Superior temporal gyrus (tissue), 1 donor: ENCODE data around the gene MPLKIP.
"Not testable (repeated sequence)": the region's sequence is repeated elsewhere in the genome, so short reads cannot be mapped to it uniquely, and the experiment has no call there.

Source experiments
- DNase-seq: peaks from one replicate; pipeline ENCODE4 v3.0.0-alpha.2; 2016; ENCODE audit errors: extremely low spot score

The MPLKIP gene

DNA sequence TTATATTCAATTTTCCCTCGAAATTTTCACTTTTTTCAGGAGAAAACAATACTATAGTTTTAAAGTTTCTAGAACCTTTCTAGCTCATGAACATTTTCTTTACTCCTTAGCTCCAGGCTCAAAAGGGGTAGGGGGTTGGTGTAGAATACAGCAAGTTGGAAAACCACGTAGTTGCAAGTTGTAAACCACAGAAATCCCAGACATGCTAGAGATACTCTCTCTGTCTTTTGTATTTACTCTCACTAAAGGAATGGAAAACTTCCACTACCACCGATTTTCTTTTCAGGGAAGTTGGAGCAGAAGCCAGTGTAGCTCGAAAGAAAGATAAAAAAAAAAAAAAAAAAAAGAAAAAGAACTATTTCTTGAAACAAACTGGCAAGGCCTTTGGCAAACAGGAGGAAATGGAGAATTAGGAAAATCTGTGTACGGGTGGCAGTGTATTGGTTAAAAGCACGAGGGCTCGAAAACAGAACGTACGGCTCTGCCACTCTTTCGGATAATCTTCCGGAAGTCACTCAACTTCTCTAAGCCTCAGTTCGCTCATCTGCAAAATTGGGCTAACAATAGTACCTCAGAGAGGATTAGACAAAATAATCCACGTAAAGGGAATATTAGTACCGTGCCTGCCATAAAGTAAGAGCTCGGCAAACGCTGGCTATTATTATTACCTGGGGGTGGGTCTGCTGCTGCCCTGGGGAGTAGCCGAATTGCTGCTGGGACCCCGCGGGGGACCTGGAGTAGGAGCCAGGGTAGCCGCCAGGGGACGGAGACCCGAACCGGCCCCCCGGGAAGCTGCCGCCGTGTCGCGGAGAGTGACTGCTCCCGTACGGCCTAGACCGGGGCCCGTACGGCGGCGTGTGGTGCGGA lies 628 bp downstream of the MPLKIP start:
- DNase-seq, result no peak

DNA sequence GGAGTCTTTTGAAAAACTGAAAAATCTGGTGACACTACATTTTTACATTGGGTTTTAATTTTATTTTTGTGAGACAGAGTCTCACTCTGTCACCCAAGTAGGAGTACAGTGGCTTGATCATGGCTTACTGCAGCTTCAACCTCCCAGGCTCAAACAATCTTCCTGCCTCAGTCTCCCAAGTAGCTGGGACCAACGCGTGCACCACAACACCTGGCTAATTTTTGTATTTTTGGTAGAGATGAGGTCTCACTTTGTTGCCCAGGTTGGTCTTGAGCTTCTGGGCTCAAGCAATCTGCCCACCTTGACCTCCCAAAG lies 11.5 kb downstream of the MPLKIP start:
- no peak for DNase-seq

DNA sequence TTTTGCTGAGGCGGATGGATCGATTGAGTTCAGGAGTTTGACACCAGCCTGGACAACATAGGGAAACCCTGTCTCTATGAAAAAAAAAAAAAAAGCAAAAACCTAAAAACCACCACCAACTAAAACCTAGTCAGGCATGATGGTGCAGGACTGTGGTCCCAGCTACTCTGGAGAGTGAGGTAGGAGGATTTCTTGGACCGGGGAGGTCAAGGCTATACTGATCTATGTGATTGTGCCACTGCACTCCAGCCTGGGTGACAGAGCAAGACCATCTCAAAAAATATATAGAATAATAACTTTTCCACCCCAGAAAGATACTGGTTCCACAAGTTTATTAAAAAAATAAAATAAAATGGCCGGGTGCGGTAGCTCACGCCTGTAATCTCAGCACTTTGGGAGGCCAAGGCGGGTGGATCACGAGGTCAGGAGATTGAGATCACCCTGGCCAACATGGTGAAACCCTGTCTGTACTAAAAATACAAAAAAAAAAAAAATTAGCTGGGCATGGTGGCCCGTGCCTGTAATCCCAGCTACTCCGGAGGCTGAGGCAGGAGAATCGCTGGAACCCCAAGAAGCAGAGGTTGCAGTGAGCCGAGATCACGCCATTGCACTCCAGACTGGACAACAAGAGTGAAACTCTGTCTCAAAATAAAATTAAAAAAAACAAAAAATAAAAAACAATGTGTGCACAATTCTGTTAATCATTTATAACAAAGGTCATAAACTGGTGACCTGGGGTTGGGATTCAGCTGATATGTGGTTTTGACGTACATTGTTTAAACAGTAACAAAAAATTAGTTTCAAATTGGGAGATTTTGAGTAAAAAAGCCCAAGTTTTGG lies 12.1 kb downstream of the MPLKIP start:
- DNase-seq, result not testable (repeated sequence)

DNA sequence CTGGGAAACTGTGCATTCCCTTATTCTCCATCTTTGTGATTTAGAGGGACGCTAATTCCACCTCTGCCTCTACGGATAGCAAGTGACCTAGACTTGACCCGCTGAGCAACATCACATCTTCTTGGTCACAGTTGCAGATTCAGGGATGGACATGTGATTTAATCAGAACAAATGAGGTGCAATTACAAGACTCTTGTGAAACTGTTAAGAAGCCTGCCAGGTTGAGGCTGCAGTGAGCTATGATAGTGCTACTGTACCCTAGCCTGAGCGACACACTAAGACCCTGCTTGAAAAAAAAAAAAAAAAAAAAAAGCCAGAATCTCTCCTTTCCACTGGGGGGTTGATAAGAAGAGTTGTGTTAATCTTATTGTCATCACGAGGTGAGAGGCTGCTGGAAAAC lies 14.4 kb downstream of the MPLKIP start:
- DNase-seq, result no peak

DNA sequence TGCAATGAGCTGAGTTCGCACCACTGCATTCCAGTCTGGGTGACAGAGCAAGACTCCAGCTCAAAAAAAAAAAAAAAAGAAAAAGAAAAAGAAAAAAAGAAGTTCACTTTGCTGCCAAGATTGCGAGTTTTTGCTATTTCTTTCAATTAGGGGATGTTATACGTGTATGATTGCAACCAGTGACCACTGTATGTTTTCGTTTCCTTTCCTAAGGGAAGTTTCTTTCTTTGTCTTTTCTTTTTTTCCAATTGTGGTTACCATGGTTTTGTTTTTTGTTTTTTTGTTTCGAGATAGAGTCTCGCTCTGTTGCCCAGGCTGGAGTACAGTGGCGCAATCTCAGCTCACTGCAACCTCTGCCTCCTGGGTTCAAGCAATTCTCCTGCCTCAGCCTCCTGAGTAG lies 16.2 kb downstream of the MPLKIP start:
- DNase-seq, result not testable (repeated sequence)

DNA sequence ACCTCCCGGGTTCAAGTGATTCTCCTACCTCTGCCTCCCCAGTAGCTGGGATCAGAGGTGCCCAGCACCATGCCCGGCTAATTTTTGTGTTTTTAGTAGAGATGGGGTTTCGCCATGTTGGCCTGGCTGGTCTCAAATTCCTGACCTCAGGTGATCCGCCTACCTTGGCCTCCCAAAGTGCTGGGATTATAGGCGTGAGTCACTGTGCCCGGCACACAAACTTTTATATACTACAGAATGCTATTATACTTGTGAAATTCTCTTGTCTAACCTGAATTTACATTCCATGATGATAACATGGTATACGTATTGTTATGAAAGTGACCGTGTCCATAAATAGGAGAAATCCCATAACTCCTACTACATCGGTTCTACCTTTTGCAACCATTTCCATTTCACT lies 17.2 kb downstream of the MPLKIP start:
- DNase-seq, result not testable (repeated sequence)

DNA sequence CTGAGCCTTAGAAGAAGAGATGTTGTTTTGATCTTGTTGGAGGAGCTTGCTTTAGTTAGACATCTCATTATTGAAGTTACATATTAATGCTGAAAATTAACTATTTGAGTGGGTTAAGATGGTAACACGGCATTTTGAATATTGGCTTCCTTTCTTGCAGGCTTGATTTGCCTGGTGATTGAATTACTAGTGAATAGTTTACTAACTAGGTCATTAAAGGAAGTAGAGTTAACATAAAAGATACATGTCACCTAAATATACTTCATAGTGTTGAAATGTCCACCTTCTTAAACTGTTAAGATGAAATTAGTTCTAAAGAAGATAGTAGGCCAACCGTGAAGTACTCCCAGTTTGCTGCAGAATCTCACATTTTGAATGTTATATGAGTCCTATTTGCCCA lies 18.5 kb downstream of the MPLKIP start:
- DNase-seq, result no peak

DNA sequence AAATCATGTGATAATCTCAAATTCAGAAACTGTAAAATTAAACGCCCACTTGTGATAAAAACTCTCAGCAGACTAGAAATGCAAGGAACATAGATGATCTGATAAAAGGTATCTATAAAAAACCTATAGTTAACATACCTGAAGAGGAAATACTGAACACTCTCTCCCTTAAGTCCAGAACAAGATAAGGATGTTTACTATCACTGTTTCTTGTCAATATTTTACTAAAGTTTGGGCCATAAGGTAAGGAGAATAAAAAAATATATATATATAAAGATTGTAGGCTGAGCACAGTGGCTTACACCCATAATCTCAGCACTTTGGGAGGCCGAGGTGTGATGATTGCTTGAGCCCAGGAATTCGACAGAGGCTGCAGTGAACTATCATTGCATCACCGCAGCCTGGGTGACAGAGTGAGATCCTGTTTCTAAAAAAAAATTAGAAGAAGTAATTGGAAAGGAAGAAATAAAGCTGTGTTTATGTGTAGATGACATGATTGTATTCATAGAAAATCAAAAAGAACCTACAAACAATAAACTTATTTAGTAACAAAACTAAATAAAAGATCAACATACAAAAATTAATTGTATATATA lies 28.4 kb downstream of the MPLKIP start:
- DNase-seq, result no peak

DNA sequence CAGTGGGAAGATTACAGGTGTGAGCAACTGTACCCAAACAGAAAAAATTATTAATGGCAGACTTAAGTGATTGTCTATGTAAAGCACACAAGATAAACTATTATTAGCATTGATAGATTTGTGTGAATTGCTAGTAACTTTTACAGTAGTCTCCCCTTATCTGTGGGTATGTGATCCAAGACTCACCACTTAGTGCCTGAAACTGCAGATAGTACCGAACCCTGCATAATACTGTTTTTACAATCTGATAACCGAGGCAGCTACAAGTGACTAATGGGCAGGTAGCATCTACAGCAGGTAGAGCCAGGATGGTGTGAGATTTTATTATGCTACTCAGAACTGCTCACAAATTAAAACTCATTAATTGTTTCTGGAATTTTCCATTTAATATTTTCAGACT lies 31.5 kb downstream of the MPLKIP start:
- no peak for DNase-seq

DNA sequence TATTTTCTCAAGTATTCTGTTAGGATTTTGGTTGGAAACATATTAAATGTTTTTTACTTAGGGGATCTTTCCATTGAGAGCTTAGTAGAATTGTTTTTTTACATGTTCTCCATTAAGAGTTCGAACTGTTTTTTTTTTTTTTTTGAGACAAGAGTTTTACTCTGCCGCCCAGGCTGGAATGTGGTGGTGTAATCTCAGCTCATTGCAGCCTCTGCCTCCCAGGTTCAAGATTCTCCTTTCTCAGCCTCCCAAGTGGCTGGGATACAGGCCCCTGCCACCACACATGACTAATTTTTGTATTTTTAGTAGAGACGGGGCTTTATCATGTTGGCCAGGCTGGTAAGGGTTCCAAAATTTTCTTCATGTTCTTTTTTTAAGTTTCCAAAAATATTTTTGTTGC lies 33.2 kb downstream of the MPLKIP start:
- no peak for DNase-seq

DNA sequence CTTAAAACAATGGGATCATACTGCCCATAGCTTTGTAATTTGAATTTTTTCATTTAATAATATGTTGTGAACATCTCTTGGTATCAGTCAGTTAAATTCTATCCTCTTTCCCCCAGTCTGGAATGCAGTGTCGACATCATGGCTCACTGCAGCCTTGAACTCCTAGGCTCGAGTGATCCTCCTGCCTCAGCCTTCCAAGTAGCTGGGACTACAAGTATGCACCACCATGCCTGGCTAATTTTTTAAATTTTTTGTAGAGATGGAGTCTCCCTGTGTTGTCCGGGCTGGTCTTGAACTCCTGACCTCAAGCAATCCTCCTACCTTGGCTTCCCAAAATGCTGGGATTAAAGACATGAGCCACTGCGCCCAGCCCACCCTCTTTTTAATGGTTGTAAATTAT lies 34.6 kb downstream of the MPLKIP start:
- DNase-seq, result no peak

DNA sequence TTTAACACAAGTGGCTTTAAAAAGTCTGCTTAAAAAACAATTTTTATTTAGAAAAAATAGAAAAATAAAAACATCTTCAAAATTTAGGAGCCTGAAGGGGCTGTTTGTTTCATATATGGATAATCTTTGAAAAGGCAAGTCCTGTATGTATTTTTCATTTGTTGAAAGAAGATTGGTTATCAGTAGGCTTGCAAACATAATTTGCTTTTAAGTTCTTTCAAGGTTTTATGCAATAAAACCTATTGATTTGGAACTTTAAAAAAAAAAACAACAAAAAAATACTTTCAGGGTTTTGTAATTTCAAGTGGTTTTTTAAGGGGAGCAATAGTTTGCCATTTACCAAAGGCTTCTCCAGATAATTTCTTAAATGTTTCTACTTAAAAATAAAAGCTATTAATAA lies 35.6 kb downstream of the MPLKIP start:
- DNase-seq, result no peak

DNA sequence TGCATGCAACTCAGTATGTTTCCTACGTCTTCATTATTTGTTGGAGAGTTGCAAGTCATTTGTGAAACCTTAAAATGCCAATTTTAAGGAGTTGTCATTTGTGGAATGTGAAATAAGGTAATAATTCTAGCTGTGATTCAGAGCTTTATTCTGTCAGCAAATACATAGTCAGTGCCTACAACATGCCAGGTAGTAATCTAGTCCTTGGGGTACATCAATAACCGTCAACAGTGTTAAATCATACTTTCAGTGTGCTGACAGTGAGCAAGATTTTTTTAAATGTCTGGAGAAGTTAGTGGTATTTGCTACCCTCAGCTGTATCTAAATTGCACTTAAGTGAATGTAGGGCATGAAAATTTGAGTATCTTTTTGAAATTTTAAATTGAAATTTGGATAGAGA lies 36.7 kb downstream of the MPLKIP start:
- DNase-seq, result no peak

DNA sequence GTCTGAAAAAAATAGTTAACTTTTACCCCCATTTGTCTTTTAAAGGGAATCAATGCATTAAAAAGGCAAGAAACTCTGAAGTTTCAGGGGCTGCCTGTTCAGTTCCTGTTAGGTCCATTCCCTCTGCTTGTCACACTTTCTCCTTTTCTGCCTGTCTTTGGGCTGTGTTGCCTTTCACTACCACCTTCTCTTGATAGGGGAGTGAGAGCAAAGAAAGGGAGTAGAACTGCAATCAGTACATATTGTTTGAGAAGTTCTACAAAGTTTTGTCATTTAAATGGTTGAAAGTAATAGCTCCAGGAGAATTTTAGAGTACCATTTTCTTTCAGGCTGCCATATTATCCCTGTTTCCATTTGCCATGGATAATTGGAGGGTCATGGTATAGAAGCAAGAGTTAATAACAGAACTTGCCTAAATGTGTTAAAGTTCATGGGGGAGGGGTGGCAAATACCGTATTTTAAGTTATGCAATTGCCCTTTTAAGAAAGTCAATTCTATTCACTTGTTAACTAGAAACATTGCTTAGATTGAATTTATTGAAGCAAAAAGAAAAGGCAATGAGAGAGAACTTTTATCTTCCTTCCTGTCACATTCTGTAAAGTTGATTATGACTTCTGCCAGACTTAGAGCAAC lies 38.6 kb downstream of the MPLKIP start:
- DNase-seq, result no peak

DNA sequence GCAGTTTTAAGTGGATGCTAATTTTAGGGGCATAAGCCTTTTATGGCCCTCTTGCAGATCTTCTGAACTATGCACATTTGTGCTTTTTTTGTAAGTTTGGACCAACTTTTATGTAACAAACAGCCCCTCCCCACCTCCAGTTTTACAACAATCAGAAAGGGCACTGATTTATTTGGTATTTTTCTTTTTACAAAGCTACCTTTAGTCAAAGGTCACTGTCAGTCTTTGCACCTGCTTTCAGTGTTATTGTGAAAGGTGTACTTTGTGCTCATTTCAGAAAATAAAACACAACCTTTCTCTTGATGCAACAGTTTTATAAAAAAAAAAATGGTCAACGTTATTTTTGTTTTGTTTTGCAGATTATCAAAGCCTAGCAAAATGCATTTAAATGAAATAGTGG lies 39.2 kb downstream of the MPLKIP start:
- no peak for DNase-seq

DNA sequence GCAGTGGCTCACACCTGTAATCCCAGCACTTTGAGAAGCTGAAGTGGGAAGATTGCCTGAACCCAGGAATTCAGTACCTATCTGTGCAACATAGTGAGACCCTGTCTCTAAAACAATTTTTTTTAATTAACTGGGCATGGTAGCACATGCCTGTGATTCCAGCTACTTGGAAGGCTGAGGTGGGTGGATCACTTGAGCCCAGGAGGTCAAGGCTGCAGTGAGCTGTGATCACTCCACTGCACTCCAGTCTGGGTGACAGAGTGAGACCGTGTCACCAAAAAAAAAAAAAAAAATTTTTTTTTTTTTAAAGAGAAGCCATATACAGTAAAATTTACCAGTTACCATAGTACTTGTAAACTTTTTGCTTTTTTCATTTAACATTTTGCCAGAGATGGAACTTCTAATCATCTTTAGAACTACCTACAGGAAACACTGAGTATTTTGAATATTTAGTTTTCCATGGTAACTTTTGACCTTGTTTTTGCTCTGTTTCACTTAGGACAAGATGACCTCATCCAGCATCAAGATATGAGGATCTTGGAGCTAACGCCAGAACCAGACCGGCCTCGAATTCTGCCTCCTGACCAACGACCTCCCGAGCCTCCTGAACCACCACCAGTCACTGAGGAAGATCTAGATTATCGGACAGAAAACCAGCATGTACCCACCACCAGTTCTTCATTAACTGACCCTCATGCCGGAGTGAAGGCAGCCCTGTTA lies 40.6 kb downstream of the MPLKIP start:
- no peak for DNase-seq

DNA sequence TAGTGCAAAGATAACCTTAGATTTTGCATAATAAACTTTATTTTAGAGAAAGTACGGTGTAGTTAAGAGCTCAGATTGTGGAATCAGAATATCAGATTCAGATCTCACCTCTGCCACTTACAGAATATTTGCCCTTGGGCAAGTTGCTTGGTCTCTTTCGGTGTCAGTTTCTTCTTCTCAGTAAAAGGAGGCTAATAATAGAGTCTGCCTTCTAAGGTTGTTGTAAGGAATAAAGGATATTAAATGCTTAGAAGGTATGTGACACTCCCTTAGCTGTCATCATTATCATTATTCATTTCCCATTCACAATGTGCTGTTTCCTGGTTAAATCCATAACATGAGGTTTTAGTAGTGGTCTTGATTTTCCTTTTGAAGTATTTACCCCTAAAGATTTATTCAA lies 42.2 kb downstream of the MPLKIP start:
- DNase-seq, result no peak

DNA sequence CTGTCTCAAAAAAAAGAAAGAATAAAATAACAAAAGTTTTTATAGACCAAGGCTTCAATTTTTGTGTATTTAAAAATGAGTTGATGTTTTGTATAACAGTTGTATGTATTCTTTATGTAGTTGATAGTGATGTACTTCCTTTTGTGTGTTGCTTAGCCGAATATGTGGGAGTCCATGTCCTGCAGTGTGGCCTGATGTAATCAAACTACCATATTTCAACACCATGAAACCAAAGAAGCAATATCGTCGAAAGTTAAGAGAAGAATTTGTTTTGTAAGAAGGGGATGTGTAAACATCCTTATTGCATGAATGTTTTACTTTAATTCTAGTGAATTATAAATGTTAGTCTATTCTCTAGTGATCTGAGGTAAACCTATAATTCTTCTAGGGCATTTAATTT lies 56.6 kb downstream of the MPLKIP start:
- no peak for DNase-seq
